ENCODE data around the gene CERS1.
A peak's percentile ranks its signal among the peaks of the same experiment; 100 is the strongest.

Gene CERS1

DNA sequence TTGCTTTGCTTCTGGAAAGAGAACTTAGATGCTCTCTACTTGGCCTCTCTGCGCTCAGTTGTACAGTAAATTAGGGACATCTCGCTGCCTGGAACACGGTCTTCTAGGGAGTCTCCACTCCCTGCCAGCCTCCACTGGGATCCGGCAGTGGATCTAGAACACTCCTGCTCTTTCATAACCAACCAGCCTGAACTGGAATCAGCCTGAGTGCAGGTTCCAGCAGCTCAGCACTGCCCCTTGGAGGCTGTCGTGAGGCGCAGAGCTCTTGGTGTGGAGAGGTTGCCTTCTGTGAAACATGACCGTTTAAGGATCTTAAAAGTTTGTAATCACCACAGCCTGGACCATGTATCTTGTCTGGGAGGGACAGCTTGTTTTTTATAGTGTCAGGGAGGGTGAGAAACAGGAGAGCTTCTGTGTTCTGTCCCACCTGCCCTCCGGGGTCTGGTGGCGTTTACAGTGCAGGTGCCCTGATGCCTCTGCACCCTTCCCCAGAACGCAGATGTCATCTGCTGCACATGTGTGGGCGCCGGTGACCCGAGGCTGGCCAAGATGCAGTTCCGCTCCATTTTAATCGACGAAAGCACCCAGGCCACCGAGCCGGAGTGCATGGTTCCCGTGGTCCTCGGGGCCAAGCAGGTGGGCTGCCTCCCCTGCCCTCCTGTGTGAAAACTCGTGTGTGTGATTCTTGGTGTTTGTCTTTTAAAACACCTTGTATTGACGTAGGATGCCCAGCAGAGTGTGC lies 39.4 kb downstream of the CERS1 start:
- peak; percentile 46 for DNase-seq (ENCODE audit: low read depth, low spot score)

DNA sequence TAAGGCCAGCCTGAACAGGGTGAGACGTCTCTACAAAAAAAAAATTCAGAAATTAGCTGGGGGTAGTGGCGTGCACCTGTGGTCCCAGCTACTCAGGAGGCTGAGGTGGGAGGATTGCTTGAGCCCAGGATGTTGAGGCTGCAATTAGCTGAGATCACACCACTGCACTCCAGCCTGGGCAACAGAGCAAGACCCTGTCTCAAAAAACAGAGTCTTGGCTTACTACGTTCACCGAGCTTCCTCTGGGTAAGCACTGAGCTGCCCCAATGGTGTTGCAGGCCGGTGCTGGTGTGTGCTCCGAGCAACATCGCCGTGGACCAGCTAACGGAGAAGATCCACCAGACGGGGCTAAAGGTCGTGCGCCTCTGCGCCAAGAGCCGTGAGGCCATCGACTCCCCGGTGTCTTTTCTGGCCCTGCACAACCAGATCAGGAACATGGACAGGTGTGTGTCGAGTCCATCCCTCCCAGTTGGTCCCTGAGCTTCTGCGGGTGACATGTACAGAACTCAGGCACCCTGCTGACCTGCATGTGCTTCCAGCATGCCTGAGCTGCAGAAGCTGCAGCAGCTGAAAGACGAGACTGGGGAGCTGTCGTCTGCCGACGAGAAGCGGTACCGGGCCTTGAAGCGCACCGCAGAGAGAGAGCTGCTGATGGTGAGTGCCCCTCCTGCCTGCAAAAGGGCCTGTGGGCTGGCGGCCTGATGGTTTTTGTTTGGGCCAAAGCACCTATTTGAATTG lies 40.1 kb downstream of the CERS1 start:
- no peak for DNase-seq (ENCODE audit: low read depth, low spot score)

DNA sequence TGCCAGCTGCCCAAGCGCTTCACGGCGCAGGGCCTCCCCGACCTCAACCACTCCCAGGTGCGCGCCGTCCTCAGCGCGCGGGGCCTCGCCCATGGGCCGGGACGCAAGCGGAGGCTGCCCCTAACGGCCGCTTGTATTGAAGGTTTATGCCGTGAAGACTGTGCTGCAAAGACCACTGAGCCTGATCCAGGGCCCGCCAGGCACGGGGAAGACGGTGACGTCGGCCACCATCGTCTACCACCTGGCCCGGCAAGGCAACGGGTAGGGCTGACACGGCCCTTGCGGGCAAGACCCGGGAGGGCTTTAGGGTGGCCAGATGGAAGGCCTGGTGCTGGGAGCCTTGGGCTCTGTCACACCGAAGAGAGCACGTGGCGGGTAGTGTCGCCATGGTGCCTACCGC lies 41.0 kb downstream of the CERS1 start:
- DNase-seq (ENCODE audit: low read depth, low spot score) = no peak

DNA sequence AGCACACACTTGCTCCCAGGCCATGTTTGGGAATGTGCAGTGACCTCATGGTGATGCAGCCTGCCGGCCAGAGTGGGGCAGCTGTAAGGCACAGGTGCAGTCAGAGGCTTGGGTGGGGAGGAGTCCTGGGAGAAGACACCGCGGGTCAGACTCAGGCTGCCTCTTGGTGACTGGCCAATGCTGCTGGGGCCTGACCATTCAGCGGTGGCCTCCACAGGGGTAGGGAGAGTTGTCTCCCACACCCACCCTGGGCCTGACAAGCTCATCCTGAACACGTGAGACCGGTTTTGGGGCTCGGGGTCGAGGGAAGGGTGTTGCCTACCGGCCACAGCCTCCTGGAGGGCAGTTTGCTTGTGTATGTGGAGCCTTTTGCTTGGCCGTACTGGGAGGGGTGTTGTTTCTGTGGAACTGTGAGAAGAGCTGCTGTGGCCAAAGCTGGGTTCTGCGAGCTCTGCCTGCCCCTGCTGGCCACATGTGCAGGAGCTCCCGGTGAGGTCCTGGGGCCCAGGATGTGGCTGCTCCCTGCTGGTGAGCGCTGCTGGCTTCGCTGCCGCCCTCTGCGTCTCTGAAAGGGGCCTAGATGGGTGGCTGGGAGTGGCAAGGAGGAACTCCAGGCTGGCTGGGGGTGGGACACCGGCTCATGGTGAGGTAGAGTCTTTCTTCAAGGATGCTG lies 42.1 kb downstream of the CERS1 start:
- no peak for DNase-seq (ENCODE audit: low read depth, low spot score)

DNA sequence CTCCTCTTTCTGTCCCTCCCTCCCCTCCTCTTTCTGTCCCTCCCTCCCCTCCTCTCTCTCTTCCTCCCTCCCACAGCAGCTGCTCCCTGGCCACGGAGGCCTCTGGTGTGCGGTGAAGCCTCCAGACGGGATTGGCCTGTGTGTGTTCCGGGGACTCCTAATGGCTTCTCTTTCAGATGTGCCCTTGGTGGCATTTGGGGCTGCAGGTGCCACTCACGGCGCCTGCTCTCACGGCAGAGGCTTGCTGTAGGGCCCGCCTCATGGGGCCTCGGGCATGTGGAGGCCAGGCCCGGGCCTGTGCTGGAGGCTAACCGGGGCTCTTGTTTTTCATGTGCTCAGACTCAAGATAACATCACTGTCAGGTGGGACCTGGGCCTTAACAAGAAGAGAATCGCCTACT lies 43.3 kb downstream of the CERS1 start:
- DNase-seq (ENCODE audit: low read depth, low spot score) = no peak

DNA sequence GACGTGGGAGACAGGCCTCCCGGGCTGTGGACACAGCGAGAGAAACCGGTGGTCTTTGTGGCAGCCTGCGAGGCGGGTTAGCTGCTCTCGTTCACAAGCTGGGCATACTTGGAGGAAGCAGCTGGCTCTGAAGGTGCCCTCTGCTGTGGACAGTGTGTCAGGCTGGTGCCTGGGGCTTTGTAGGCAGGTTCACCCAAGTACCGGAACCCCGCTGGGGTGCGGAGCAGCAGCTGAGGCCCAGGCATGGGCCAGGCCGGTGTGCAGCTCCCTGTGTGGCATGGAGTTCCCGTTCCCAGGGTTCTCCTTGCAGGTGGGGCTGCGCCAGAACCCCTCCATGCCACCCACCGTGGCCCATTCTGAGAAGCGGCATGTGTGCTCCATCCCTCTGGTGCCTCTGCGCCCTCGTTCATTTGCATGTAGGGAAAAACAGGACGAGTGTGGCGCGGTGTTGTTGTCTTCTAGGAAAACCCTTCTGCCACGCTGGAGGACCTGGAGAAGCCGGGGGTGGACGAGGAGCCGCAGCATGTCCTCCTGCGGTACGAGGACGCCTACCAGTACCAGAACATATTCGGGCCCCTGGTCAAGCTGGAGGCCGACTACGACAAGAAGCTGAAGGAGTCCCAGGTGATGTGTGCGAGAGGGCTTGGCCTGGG lies 44.2 kb downstream of the CERS1 start:
- DNase-seq (ENCODE audit: low read depth, low spot score) = no peak

DNA sequence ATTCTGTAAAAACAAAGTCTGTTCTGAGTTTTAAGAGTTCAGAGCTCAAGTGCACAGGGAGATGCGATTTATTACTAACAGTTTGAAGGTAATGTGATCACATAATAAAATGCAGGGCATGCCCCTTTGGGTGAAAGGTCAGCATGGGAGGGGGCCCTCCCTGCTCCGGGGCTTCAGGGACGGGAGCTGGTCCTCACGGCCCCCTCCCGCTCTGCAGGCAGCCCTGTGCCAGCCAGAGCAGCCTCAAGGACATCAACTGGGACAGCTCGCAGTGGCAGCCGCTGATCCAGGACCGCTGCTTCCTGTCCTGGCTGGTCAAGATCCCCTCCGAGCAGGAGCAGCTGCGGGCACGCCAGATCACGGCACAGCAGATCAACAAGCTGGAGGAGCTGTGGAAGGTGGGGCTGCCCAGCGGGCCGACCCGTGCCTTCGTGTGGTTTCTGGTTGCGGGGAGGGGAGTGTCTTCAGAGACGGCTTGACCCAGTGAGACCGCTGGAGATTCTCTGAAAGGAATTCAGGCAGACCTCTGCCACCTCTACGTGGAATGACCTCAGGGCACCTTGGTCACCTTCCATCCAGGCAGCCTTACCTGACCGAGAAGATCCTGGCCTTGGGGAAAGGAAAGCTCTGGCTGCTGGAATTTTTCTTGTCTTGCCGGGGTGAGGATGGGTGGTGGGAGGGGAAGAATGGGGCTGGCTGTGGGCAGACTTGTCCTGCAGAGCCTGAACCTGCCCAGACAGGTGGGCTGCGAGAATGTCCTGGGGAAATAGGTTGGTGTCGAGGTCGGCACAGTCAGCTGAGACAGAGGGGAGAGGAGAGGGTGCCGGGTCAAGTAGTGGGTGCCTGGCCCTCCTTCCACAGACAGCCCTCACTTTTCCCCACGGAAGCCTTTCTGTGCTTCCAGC lies 45.2 kb downstream of the CERS1 start:
- DNase-seq (ENCODE audit: low read depth, low spot score) = no peak

DNA sequence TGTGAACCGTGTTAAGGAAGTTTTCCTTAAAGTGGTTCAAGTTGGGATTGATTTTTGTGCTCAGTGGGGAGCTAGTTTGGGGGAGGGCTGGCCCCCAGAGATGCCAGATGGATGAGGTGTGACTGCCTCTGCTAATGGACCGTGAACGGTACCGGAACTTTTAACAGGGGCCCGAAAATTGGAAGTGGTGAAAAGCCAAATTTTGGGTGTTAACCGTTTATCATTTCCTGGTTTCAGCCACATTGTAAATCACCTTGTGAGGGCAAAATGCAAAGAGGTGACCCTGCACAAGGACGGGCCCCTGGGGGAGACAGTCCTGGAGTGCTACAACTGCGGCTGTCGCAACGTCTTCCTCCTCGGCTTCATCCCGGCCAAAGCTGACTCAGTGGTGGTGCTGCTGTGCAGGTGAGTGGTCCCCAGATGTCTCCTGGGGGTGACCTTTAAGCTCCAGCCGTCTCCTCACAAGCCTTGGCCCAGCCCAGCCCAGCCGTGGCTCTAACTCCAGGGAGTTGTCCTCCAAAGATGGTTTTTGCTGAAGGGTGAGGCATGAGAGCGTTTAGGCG lies 46.0 kb downstream of the CERS1 start:
- no peak for DNase-seq (ENCODE audit: low read depth, low spot score)

DNA sequence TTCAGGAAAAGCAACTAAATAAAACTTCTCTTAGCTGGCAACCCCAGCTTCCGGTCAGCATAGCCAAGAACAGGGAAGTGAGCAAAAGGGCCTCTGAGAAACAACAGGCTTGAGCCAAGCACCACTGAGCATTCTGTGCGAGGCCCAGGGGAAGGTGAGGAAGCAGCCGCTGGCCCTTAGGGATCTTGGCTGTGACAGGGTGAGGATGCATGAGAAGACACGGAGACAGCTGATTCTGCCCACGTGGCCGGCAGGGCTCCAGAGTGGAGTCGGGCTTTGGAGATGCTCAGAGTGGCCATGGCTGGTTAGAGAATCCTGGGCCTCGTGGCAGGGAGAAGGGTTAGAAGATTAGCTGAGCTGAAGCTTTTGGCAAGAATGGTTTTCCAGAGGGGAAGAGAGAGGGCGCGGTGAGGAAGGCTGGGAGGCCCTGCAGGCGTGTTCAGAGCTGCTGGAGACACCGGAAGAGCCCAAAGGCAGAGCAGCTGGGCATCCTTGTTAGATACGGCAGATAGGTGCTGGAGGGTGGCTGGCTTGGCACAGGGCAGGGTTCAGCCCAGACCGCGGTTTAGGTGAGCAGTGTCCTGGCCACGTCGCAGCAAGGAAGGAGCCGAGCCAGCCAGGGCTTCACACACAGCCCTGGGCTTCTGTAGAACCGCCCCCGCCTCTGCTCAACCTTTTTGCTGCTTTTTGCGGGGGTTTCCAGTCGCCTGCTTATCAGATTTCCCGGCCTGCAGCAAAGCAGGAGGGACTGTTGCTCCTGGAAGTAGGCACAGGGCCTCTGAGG lies 46.9 kb downstream of the CERS1 start:
- no peak for DNase-seq (ENCODE audit: low read depth, low spot score)

DNA sequence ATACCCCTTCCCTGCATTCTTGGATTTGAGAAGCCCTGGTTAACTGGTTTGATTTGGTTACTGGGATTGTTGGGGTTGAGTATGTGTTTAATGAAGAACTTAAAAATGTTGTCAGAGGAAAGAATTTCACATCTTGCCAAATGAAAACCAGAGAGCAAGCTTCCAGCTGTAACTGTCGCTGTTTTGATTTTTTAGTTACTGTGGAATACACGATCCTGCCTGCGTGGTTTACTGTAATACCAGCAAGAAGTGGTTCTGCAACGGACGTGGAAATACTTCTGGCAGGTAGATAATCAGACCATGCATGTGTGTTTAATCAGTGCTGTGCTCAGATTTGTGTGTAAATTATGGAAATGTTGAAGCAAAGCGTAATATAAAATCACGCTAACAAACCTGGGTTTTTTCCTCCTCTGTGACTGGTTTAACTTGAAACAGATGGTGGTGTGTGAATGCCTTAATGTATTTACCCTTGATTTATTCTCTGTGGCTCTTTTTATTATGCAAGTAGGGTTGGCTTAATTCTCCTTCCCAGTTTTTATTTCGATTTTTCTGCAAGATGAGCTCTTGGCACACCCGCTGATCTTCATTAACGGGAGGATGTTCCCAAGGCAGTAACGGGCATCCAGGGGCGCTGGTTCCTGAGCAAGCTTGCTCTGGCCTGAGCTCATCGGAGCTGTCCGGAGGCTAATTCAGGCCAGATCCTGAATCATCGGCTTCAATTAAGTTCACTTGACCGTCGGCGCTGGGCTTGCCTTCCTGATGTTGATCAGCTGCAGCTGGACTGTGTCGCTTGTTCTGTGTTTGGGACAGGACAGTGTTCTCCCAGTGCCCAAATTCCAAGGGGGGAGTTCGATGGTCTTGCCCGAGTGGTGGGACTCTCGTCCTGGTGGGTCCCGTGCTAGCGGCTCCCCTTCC lies 48.2 kb downstream of the CERS1 start:
- no peak for DNase-seq (ENCODE audit: low read depth, low spot score)

DNA sequence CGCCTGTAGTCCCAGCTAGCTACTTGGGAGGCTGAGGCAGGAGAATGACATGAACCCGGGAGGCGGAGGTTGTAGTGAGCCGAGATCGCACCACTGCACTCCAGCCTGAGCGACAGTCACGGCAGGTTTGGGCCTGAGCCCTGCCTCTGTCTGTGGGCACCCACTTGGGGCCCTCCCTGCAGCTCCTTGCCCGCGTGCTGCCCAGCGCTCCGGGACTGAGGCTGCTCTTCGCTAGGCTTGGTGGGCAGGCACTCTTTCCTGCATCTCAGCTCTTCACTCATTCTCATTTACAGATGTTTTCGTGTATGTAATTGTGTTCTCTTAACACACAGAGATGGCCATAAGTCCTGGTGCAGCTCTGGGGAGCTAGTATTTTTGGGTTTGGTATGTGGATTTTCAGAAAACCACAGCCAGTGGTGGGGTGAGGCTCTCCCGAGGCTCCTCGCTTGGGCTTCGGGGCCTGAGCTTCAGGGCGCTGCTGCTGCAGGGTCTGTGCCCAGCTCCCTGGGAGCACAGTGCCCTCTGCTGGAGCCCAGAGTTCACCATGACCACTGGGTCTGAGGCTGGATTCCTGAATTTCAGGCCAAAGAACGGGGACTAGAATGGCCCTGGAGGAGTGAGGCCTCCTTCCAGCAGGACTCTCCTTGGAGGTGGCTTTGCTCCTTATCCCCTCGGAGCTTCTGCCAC lies 49.0 kb downstream of the CERS1 start:
- peak; percentile 91 for DNase-seq (ENCODE audit: low read depth, low spot score)

DNA sequence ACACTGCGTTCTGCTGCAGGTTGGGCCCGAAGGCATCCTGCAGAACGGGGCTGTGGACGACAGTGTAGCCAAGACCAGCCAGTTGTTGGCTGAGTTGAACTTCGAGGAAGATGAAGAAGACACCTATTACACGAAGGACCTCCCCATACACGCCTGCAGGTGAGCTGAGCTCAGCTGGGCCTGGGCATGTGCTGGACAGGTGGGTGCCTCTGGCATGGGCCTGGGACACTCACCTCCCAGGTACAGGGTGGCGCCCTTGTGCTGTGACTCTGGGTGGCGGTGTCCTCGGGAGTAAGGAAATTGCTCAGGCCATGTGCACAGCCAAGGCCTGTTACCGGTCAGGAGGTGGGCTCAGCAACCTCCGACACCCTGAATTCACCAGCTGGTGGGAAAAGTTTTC lies 50.0 kb downstream of the CERS1 start:
- DNase-seq (ENCODE audit: low read depth, low spot score) = no peak

DNA sequence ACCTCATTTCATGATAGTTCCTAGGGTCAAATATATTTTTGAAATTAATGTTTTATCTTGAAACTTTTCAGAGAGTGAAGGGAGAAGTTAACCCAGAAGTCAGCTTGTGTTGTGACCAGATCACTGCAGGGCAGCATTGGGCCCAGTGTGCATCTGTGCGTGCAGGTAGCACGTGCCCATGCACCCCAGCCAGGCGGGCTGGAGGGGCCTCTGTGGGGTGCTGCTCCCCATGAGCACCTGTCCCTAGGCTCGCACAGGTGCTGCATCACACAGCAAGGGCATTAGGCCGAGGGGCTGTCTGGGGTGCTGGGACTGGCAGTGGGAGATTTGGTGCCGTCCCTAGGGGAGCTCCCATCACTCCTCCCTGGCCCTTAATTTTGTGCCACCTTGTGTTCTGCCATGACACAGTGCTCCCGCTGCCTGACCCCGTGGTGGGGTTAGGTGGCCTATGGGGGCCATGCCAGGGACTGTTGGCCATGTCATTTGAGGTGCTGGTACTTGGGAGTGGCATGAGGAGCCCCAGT lies 51.1 kb downstream of the CERS1 start:
- no peak for DNase-seq (ENCODE audit: low read depth, low spot score)

DNA sequence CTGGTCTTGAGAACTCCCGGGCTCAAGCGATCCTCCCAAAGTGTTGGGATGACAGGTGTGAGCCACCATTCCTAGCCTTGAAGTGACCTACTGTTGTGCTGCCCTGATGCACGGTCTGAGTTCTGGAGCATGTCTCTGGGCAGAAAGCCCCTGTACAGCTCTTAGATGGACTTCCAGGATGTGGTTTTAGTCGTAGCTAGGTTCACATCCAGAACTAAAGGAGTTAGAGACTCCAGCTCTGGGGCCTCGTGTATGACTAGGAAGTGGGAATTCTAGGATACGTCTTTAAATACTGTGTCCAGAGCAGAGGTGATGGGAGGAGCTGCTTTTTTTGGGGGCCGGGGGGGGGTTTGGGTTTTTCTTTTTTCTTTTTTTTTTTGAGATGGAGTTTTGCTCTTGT lies 52.0 kb downstream of the CERS1 start:
- DNase-seq (ENCODE audit: low read depth, low spot score) = no peak

DNA sequence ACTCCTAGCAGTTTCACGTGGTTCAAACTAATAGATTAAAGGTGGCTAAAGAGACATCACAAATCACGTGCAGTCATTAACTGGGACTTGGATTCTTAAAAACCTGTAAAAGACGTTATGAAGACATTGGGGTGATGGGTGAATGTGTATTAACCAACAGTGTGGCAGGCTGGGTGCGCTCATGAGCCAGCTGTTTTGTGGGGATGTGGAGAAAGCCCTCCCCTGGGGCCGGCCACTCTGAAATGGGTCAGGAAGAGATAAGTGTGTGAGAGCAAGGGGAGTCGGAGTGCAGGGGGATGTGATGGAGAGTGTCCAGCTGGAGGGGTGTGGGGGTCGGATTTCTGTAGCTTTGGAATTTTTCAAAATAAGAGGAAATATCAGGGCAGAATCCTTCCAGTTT lies 53.8 kb downstream of the CERS1 start:
- DNase-seq (ENCODE audit: low read depth, low spot score) = no peak

DNA sequence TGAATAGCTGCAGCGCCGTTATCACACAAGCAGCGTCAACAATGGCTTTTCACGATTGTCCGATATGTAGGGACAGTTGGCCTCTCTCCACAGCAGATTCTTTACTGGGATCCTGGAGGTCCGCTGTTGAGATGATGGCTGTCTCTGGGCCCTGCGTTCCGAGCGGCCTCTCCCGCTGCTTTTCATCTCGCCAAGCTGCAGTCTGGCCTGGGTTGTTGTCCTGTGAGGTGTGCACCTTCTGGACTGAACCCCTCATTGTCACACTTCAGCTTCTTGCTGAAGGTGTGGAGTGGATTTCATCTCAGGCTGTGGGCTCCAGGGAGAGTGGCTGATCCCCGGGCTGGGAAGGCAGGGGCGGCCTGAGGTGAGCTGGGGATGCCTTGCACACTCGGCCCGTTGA lies 54.6 kb downstream of the CERS1 start:
- no peak for DNase-seq (ENCODE audit: low read depth, low spot score)

DNA sequence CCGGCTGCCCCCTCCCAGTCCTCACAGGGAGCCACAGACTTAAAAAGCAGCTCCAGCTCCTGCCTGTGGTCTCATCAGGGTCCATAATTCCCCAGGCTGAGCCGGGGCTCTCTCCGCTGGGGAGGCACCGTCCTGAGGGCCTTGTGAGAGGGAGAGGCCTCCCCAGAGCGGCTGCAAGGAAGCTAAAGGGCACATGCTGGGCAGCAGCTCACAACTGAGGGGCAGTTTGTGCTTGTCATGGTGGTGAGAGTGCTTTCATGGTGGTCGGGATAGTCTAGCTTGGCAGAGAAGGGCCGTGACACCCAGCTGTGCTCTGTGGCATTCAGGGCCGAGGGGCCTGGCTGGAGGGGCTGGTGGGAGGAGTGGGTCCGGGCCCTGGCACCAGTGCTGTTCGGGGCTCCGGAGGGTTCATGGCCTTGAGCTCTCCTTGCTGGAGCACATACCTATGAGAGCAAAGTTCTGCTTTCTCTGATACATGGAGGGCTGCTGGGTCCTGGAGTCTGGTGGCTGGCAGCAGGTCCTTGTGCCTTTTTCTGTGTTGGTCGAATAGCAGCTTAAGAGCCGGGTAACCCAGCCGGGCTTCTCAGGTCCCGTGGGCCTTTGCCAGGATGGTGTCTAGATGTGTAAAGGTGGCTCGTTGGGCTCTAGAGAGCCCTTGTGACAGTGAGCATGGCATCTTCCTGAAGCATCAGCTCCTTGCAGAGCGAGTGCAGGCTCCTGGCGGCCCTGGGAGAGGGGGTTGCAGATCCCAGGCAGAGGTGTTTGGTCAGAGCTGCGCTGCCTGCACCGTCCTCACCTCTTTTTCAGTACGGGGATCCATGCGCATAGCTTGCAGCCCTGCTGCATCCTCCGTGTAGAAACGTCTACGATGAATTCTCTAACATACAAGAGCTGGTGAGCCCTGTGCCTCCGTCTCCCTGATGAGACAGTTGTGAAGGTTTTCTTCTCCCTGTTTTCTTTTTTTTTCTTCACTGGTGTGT lies 55.4 kb downstream of the CERS1 start:
- no peak for DNase-seq (ENCODE audit: low read depth, low spot score)

Measured in astrocyte of the hippocampus (primary cell).